Mesenchymal stem cell (in vitro differentiated cells and primary cell): Measurements from ENCODE around the gene PCDH20.

ENCODE experiments used
- DNase-seq: peaks from one replicate; pipeline ENCODE4 v3.0.0-alpha.2; 2013
- H2AFZ ChIP-seq: one replicate; pipeline ENCODE4 v1.6.1; 2013; ENCODE audit warnings: low read depth, mild to moderate bottlenecking, control low read depth, inconsistent platforms, low read length, moderate library complexity
- H2AK5ac ChIP-seq: 2 replicates; pipeline ENCODE4 v1.6.1; 2013; ENCODE audit warnings: low read length, moderate library complexity, mild to moderate bottlenecking, inconsistent platforms; ENCODE audit not compliant: severe bottlenecking
- H2BK120ac ChIP-seq: one replicate; pipeline ENCODE4 v1.6.1; 2013; ENCODE audit warnings: low read depth, mild to moderate bottlenecking, inconsistent platforms, low read length, moderate library complexity
- H2BK12ac ChIP-seq, 2 experiments: one replicate each; pipeline ENCODE4 v1.6.1; 2013; ENCODE audit warnings: inconsistent platforms in 2 of 2, low read length in 2 of 2, mild to moderate bottlenecking in 2 of 2, moderate library complexity in 2 of 2, control low read depth in 1 of 2
- H2BK15ac ChIP-seq: one replicate; pipeline ENCODE4 v1.6.1; 2013; ENCODE audit warnings: mild to moderate bottlenecking, low read depth, inconsistent platforms; ENCODE audit not compliant: poor library complexity, severe bottlenecking
- H2BK5ac ChIP-seq: 2 replicates; pipeline ENCODE4 v1.6.1; 2013; ENCODE audit warnings: low read depth, mild to moderate bottlenecking, low read length, control low read depth, inconsistent platforms; ENCODE audit not compliant: poor library complexity, severe bottlenecking
- H3K14ac ChIP-seq, 2 experiments: one replicate each; pipeline ENCODE4 v1.6.1; 2013; ENCODE audit warnings: inconsistent platforms in 2 of 2, low read length in 2 of 2, control low read depth in 1 of 2, mild to moderate bottlenecking in 1 of 2, moderate library complexity in 1 of 2
- H3K18ac ChIP-seq, 2 experiments: one replicate each; pipeline ENCODE4 v1.6.1; 2013; ENCODE audit warnings: inconsistent platforms in 2 of 2, low read length in 2 of 2, control low read depth in 1 of 2, low read depth in 1 of 2, mild to moderate bottlenecking in 1 of 2
- H3K23ac ChIP-seq, 2 experiments: one replicate each; pipeline ENCODE4 v1.6.1; 2013; ENCODE audit warnings: inconsistent platforms in 2 of 2, low read length in 2 of 2, mild to moderate bottlenecking in 2 of 2, moderate library complexity in 2 of 2, control low read depth in 1 of 2
- H3K27ac ChIP-seq: 2 replicates; pipeline ENCODE4 v1.5.1; 2013; ENCODE audit warnings: mild to moderate bottlenecking, moderate library complexity, low read length, control low read depth, inconsistent platforms; ENCODE audit not compliant: poor library complexity, severe bottlenecking
- H3K27me3 ChIP-seq, 2 experiments: 2 replicates each; pipeline versions ENCODE4 v1.6.1 to v1.7.0; 2013; ENCODE audit warnings: low read length in 2 of 2, mild to moderate bottlenecking in 2 of 2, moderate library complexity in 2 of 2, control low read depth in 1 of 2, inconsistent platforms in 1 of 2; ENCODE audit not compliant: control insufficient read depth in 1 of 2, insufficient read depth in 1 of 2
- H3K36me3 ChIP-seq, 2 experiments: 2 replicates each; pipeline versions ENCODE4 v1.6.1 to v1.7.0; 2013; ENCODE audit warnings: low read length in 2 of 2, control low read depth in 1 of 2, inconsistent platforms in 1 of 2, low read depth in 1 of 2, mild to moderate bottlenecking in 1 of 2; ENCODE audit not compliant: insufficient read depth in 2 of 2, control insufficient read depth in 1 of 2
- H3K4ac ChIP-seq, 2 experiments: one replicate each; pipeline ENCODE4 v1.6.1; 2013; ENCODE audit warnings: inconsistent platforms in 2 of 2, low read length in 2 of 2, mild to moderate bottlenecking in 2 of 2, moderate library complexity in 2 of 2, control low read depth in 1 of 2, low read depth in 1 of 2
- H3K4me1 ChIP-seq: 2 replicates; pipeline ENCODE4 v1.6.1; 2013; ENCODE audit warnings: low read depth, low read length, control low read depth; ENCODE audit not compliant: control insufficient read depth, insufficient read depth
- H3K4me2 ChIP-seq: 2 replicates; pipeline ENCODE4 v1.6.1; 2013; ENCODE audit warnings: low read length, mild to moderate bottlenecking, inconsistent platforms; ENCODE audit not compliant: poor library complexity, severe bottlenecking
- H3K4me3 ChIP-seq, 2 experiments: 2 replicates each; pipeline versions ENCODE4 v1.5.1 to v1.7.0; 2013; ENCODE audit warnings: low read length in 2 of 2, mild to moderate bottlenecking in 2 of 2, control low read depth in 1 of 2, low read depth in 1 of 2; ENCODE audit not compliant: insufficient read depth in 1 of 2
- H3K79me1 ChIP-seq: replicated peaks from 2 replicates; pipeline ENCODE4 v1.6.1; 2013; ENCODE audit warnings: mild to moderate bottlenecking, control low read depth, low read length, inconsistent platforms; ENCODE audit not compliant: poor library complexity, severe bottlenecking
- H3K9ac ChIP-seq: 2 replicates; pipeline ENCODE4 v1.7.0; 2013; ENCODE audit warnings: mild to moderate bottlenecking, low read length, moderate library complexity
- H3K9me3 ChIP-seq: 2 replicates; pipeline ENCODE4 v1.7.0; 2013; ENCODE audit warnings: mild to moderate bottlenecking, low read length; ENCODE audit not compliant: control insufficient read depth
- H4K8ac ChIP-seq: one replicate; pipeline ENCODE4 v1.6.1; 2013; ENCODE audit warnings: inconsistent platforms, mild to moderate bottlenecking, low read length, moderate library complexity
- H4K91ac ChIP-seq: one replicate; pipeline ENCODE4 v1.6.1; 2013; ENCODE audit warnings: mild to moderate bottlenecking, low read length, inconsistent platforms
- WGBS: methylation state at CpG from one replicate; pipeline ENCODE4 v1.1.7; 2013; ENCODE audit warnings: mixed read lengths; 5-methylcytosine and 5-hydroxymethylcytosine counted together

PCDH20 gene

GRCh38 chr13:61423915-61424314 is 8.3 kb upstream of the PCDH20 start:
- H3K4me1 ChIP-seq = no peaks in the 10 kb centered on the region
- H2BK12ac ChIP-seq = no peak overlapping the region
- no peak overlapping the region for H2BK5ac ChIP-seq
- no peak overlapping the region for H3K23ac ChIP-seq
- H3K4me3 ChIP-seq = no peak overlapping the region
- H3K9ac ChIP-seq = no peak overlapping the region
- H4K8ac ChIP-seq = no peak overlapping the region
- H2AFZ ChIP-seq = no peak overlapping the region
- no peak overlapping the region for H3K14ac ChIP-seq
- H3K27ac ChIP-seq = no peak overlapping the region
- H2BK120ac ChIP-seq = no peak overlapping the region
- no peak overlapping the region for H3K4me2 ChIP-seq
- no peak overlapping the region for H2BK15ac ChIP-seq
- no peak overlapping the region for H2AK5ac ChIP-seq
- no peak for DNase-seq
- no peaks in the 10 kb centered on the region for H3K79me1 ChIP-seq
- no peak overlapping the region for H4K91ac ChIP-seq
- no peak overlapping the region for H3K4ac ChIP-seq
- no peaks in the 10 kb centered on the region for H3K27me3 ChIP-seq
- H3K9me3 ChIP-seq = no peaks in the 10 kb centered on the region
- WGBS = no CpG with 5 or more reads among the region's 1 CpG
- no peaks in the 10 kb centered on the region for H3K36me3 ChIP-seq
- no peak overlapping the region for H3K18ac ChIP-seq

- Histone ChIP-seq H3K9me3 (no peaks in the 10 kb centered on the region), H3K4me1 (peaks cover 12% of the 10 kb centered on the region), H2AFZ (no peak overlapping the region), H3K4me3 (no peak overlapping the region), H2BK120ac (no peak overlapping the region), H2BK12ac (no peak overlapping the region), H3K79me1 (no peaks in the 10 kb centered on the region), H3K27me3 (peaks cover 20 to 48% of the 10 kb centered on the region in 2 experiments), H2BK5ac (no peak overlapping the region), H3K9ac (no peak overlapping the region), H2BK15ac (no peak overlapping the region), H4K91ac (no peak overlapping the region), H3K36me3 (no peaks in the 10 kb centered on the region), H2AK5ac (no peak overlapping the region), H3K27ac (no peak overlapping the region), H3K18ac (no peak overlapping the region), H3K23ac (no peak overlapping the region), H4K8ac (no peak overlapping the region), H3K14ac (no peak overlapping the region), H3K4me2 (no peak overlapping the region), H3K4ac (no peak overlapping the region)
- DNase-seq = peak; percentile 6
- WGBS = 43% methylated on average over 3 of the region's 5 CpGs
Measured at GRCh38 chr13:61417086-61417570, 1.5 kb upstream of the PCDH20 start.

GRCh38 chr13:61415058-61415721 is 459 bp downstream of the PCDH20 start:
- H3K4ac ChIP-seq = no peak overlapping the region
- no peaks in the 10 kb centered on the region for H3K9me3 ChIP-seq
- H3K4me1 ChIP-seq = peaks cover 12% of the 10 kb centered on the region
- no peak overlapping the region for H2BK15ac ChIP-seq
- no peak overlapping the region for H4K8ac ChIP-seq
- no peak overlapping the region for H2BK12ac ChIP-seq
- H3K4me2 ChIP-seq = peak overlapping the region; percentile 99
- no peak overlapping the region for H3K14ac ChIP-seq
- H3K23ac ChIP-seq = no peak overlapping the region
- H2BK120ac ChIP-seq = no peak overlapping the region
- peak overlapping the region; percentile 5 for H2AFZ ChIP-seq
- no peak overlapping the region for H3K27ac ChIP-seq
- H3K18ac ChIP-seq = no peak overlapping the region
- H3K9ac ChIP-seq = no peak overlapping the region
- H3K27me3 ChIP-seq = peaks cover 22 to 60% of the 10 kb centered on the region in 2 experiments
- no peak overlapping the region for H2AK5ac ChIP-seq
- DNase-seq = peak; percentile 18
- no peak overlapping the region for H4K91ac ChIP-seq
- no peaks in the 10 kb centered on the region for H3K79me1 ChIP-seq
- H3K36me3 ChIP-seq = no peaks in the 10 kb centered on the region
- 3% methylated on average over 29 of the region's 30 CpGs for WGBS
- peak overlapping the region; percentile 58 to 59 for H3K4me3 ChIP-seq
- no peak overlapping the region for H2BK5ac ChIP-seq

GRCh38 chr13:61414686-61415057 is 977 bp downstream of the PCDH20 start:
- no peak overlapping the region for H3K23ac ChIP-seq
- no peak overlapping the region for H4K91ac ChIP-seq
- H3K18ac ChIP-seq = no peak overlapping the region
- no peak for DNase-seq
- H2BK5ac ChIP-seq = no peak overlapping the region
- 3% methylated on average over 14 of the region's 16 CpGs for WGBS
- peak overlapping the region; percentile 58 to 59 for H3K4me3 ChIP-seq
- H3K14ac ChIP-seq = no peak overlapping the region
- peaks cover 12% of the 10 kb centered on the region for H3K4me1 ChIP-seq
- H3K36me3 ChIP-seq = no peaks in the 10 kb centered on the region
- H3K4me2 ChIP-seq = peak overlapping the region; percentile 99
- no peaks in the 10 kb centered on the region for H3K9me3 ChIP-seq
- peak overlapping the region; percentile 5 for H2AFZ ChIP-seq
- H3K4ac ChIP-seq = no peak overlapping the region
- no peak overlapping the region for H2AK5ac ChIP-seq
- H3K27ac ChIP-seq = no peak overlapping the region
- H3K79me1 ChIP-seq = no peaks in the 10 kb centered on the region
- H4K8ac ChIP-seq = no peak overlapping the region
- H2BK120ac ChIP-seq = no peak overlapping the region
- no peak overlapping the region for H3K9ac ChIP-seq
- H3K27me3 ChIP-seq = peaks cover 22 to 60% of the 10 kb centered on the region in 2 experiments
- no peak overlapping the region for H2BK12ac ChIP-seq
- no peak overlapping the region for H2BK15ac ChIP-seq
